ENCODE measurements around the gene LITAFD.
"Not testable (repeated sequence)": the region's sequence is repeated elsewhere in the genome, so short reads cannot be mapped to it uniquely, and the experiment has no call there.

Gene LITAFD

GRCh38 chr16:8872967-8873865 is 8.9 kb upstream of the LITAFD start:
- no peak for DNase-seq (ENCODE audit: low spot score)

DNA sequence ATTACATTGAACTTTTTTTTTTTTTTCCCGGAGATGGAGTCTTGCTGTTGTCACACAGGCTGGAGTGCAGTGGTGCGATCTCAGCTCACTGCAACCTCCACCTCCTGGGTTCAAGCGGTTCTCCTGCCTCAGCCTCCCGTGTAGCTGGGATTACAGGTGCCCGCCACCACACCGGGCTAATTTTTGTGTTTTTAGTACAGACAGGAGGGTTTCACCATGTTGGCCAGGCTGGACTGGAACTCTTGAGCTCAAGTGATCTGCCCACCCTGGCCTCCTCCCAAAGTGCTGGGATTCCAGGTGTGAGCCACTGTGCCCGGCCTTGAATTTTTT is 8.3 kb upstream of the LITAFD start:
- DNase-seq (ENCODE audit: low spot score) = not testable (repeated sequence)

DNA sequence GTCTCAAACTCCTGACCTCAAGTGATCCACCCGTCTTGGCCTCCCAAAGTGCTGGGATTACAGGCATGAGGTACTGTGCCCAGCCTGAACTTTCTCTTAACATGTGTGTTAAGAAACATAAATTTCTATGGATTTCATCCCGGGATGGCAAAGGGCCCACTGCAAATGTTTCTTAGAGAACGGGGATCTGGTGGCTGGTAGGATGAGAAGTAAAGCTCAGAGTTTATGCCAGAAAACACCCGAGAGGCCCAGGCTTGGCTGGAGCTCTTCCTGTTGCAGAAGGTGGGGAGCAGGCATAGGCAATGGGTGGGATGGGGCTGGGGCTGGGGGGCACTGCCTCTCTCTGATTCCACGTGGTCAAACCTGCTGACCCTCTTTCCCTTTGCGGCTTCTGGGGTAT is 7.8 kb upstream of the LITAFD start:
- DNase-seq (ENCODE audit: low spot score) = no peak

- not testable (repeated sequence) for DNase-seq (ENCODE audit: low spot score)
These were observed 6.8 kb upstream of the LITAFD start for GRCh38 chr16:8875317-8875716.

DNA sequence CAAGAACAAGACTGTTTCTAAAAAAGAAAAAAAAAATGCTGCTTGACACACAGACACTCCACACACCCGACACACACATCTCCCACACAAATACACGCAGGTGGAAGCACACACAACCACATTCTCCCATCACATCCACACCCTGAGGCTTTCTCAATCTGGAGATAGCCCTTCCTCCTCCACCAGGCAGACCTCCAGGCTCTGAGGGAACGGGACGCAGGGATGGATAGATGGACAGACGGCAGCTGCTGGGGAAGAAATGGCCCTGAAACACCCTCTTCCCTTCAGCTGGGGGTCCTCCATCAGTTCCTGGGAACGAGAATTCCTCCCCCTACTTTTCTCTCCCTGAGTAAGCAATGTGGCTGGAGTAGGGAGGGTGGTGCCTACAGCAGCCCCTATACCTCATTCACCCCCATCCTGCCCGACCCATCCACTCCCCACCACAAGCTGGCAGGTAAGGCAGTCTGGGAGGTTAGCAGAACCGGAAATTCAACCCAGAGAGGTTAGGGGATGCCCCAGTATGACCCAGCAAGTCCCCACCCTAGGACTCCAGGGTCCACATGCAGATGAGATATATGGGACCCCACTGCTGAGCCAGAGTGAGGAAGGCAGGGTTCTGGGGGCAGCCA is 4.1 kb upstream of the LITAFD start:
- DNase-seq (ENCODE audit: low spot score) = no peak

- DNase-seq (ENCODE audit: low spot score) = peak; percentile 66
These were observed 3.6 kb upstream of the LITAFD start for GRCh38 chr16:8878523-8878911.

DNA sequence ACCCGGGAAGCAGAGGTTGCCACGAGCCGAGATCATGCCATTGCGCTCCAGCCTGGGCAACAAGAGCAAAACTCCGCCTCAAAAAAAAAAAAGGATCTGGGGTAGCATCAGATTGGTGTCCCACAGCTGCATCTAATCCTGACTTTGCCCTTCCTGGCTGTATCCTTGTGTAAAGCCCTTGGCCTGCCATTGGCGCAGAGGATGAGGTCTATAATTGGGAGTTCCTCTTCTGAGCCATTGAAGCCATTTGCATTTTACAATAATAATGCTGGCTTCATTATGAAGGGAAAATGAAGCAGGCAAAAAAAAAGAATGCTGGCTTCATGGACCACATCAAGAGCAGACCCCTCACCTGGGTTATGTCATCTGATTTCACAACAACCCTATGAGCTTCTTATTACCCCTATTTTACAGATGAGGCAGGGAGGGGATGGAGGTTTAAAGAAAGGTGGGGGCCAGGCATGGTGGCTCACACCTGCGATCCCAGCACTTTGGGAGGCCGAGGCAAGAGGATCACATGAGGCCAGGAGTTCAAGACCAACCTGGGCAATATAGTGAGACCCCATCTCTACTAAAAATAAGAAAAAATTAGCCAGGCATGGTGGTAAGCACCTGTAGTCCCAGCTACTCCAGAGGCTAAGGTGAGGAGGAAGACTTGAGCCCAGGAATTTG is 1.2 kb upstream of the LITAFD start:
- no peak for DNase-seq (ENCODE audit: low spot score)

DNA sequence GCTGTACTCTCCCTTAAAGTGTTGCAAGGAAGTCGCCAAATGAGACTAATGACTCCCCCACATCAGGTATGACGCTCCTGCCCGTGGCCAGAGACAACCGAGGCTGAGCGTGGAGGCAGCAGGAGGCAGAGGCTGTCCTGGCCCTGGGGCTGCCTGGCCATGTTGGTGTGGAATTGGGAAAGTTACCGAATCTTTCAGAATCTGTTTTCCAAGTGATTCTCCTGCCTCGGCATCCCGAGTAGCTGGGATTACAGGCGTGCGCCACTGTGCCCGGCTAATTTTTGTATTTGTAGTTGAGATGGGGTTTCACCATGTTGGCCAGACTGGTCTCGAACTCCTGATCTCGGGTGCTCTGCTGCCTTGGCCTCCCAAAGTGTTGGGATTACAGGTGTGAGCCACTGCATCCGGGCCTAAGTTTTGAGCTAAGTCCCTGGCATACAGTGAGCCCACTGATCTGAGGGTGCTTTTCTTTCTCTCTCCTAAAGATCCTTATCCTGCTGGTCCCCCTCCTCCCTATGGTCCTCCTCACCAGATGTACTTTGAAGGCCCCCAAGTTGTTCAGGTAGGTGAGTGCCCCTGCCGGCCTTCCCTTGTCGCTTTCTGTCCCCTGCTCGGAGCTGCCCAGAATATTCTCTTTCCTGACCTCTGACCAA is 700 bp downstream of the LITAFD start:
- DNase-seq (ENCODE audit: low spot score) = no peak

- peak; percentile 43 for DNase-seq (ENCODE audit: low spot score)
These were observed 3.8 kb downstream of the LITAFD start for GRCh38 chr16:8885674-8886592.

DNA sequence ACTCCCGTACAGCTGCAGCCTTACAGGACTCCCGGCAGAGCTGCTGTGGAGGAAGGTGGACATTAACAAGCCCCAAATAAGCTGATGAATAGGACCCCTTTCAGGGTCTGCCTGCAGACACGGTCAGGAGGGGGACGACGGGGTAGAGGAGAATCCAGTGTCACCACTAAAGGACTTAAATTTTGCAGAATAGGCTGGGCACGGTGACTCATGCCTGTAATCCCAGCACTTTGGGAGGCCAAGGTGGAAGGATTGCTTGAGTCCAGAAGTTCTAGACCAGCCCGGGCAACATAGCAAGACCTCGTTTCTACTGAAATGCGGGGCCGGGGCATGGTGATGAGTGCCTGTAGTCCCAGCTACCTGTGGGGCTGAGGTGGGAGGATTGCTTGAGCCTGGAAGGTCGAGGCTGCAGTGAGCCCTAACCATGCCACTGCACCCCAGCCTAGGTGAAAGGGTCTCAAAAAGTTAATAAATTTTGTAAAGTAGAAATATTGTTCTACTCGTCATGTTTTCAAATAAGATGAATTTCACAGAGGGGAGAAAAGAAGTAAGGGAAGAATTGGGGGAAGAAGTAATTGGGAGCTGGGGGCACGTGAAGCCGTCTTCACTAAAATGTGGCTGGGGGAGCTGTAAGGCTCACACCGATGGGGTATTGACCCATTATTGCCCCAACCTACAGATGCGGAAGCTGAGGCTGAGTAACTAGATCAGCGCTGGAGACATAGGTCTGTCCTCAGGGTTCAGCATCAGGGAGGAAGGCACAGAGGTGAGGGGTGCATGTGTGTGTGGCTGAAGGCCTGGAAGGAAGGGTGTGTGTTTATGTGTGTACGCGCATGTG is 4.7 kb downstream of the LITAFD start:
- no peak for DNase-seq (ENCODE audit: low spot score)

DNA sequence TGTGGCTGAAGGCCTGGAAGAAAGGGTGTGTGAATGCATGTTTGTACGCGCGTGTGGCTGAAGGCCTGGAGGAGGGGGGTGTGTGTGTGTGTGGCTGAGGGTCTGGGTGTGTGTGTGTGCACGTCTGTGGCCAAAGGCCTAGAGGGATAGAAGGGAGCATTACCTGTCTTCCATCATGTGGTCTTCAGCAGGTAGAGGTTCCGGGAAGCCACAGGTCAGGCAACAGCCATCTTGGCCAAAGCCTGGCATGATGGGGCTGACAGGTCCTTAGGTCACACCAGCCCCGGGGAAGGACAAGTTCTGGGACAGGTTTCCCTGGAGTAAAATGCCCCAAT is 5.2 kb downstream of the LITAFD start:
- no peak for DNase-seq (ENCODE audit: low spot score)

DNA sequence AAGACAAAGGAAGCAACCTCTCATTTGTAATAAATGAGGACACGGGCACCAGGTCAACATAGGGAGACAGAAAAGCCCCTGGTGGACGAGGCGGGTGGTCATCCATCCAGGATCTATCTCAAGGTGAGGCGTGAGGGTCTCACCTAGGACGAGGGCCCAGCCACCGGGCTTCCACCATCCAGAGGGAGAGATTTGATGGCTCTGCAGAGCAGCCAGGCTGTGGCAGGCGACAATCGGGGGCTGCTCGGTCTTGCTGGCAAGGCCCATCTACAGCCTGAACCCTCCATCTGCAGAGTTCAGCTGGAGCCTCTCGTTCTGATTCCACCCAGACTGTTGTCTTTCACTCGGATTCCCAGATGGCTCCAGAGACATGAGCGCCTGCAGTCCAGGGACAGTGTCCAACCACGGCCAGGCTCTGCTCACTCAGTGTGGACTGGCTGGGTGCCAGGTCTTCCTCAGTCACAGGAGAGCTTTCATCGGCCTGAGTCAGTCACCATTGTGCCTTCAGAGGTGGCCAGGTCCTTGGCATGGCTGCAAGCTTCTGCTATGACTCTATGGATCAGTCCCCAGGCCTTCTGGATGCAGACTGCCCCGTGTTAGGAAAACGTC is 5.9 kb downstream of the LITAFD start:
- DNase-seq (ENCODE audit: low spot score) = peak; percentile 70

DNA sequence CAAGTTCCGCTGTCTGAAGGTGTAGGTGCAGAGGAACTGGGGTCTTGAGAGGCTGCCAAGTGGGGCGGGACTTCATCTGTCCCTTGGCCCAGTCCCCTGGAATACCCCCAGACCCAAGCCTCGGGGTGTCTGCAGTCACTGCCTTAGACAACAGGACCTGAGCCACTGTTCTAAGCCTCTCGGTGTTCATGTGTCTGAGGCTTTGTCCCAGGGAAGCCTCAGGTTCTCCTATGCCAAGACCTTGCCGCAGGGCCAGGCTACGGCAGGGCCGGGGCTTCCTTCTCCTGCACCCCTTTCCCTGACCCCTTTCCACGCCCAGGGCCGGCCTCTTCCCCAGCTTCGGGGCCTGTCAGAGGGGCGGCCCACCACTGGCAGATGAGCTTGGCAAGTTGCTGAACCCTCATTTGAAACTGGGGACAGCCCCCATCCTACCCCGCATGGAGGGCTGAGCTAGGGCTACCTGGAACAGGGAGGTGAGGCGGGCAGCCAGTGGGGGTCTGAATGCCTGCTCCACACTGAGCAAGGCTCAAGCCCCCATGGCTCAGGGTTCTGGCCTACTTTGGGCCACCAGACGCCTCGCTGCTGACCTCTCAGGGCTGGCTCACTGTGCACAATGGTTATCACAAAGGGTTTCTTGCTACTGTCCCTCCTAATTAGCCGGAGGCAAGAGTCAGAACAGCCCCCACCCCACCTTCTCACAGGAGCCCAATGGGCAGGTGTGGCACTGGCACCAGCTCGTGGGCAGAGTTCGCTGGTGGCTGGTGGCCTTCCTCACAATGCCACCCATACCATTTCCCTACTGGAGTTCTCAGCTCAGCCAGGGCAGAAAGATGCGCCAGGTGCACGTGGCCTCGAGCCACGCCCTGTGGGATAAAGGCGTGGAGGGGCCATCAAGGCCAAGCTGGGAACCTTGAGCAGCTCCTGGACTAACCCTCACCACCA is 7.1 kb downstream of the LITAFD start:
- no peak for DNase-seq (ENCODE audit: low spot score)

GRCh38 chr16:8889893-8890548 is 7.9 kb downstream of the LITAFD start:
- DNase-seq (ENCODE audit: low spot score) = no peak

GRCh38 chr16:8890549-8890921 is 8.4 kb downstream of the LITAFD start:
- DNase-seq (ENCODE audit: low spot score) = no peak

- DNase-seq (ENCODE audit: low spot score) = no peak
These were observed 10.0 kb downstream of the LITAFD start for GRCh38 chr16:8892101-8892575.

- no peak for DNase-seq (ENCODE audit: low spot score)
These were observed 11.3 kb downstream of the LITAFD start for GRCh38 chr16:8893426-8893825.

DNA sequence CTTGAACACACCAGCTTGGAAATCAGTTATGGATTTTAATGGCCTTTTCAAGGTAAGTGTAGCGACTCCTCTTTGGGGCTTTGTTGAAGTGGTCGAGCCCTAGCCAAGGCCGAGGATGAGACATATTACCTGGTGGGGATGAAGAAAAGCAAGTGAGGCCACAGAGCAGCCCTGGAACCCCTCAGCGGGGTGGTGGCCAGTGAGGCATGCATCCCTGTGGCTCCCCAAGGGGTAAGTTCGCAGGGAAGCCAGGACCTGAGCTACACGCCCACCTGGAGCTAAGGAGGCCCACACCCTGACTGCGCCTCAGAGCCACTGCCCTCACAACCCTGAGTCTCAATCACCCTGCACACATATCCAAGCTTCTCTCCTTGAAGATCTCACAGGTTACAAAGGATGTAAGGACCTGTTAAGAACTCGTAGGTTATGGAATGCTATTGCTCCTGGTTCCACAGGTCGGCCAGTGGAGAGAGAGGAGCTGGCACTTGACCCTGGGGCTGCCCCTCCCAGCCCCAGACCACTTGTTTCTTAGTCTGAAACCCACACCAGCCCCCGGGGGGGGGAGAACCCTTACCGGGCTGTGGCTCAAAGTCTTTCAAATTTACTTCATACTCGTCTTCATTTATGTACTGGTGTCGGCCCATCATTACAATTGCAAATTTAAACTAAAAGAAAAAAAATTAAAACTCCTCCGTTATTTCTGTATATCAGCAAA is 12.0 kb downstream of the LITAFD start:
- DNase-seq (ENCODE audit: low spot score) = no peak

Measured in AG08396 (cell line).